Breast epithelium (tissue), 3 donors: Measurements from ENCODE around the gene CLSTN2.

Experiments
- CTCF ChIP-seq, 3 donors: fragments of 450-650 bp; IDR thresholded peaks; one replicate each; pipeline ENCODE4 v1.5.1; 2016 to 2017; ENCODE audit warnings: antibody characterized with exemption in 3 of 3, mild to moderate bottlenecking in 3 of 3, moderate library complexity in 3 of 3
- POLR2A ChIP-seq: fragments of 450-650 bp; IDR thresholded peaks from one replicate; pipeline ENCODE4 v1.6.1; 2016; ENCODE audit warnings: antibody characterized with exemption, mild to moderate bottlenecking, moderate library complexity
- POLR2AphosphoS5 ChIP-seq, 3 donors: sonication (generic); formaldehyde crosslinking; IDR thresholded peaks; one replicate each; pipeline ENCODE4 v1.6.1; 2017; ENCODE audit warnings: antibody characterized with exemption in 3 of 3

DNA sequence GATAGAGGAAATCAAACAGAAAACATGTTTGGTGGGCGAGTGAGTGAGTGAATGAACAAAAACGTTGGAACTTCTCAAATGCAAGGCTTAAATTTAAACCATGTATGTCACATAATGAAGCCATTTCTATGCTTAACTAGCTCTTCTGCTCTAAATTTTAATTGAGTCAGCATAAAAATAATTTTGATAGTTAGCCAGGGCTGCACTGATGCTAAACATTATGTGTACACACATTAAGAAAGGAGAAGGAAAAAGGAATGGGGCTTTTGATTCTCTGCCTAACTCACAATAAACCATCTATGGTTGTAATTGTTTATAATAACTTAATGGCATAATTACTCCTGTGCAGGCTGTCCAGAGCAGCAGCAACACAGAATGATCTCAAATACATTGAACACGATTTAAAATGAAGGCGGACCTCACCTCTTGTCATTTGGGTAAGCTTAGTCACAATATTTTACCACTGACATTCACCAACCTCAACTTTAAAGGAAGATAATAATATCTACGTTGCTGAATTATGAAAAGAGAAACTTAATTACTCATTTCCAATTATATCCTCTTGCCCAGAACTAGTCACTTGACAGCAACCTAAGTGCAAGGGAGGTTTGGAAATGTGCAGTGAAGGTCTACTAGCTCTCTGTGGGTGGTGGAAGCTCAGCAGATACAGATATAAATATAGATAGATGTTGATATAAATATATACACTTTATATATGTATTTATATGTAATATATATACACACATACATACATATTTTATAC is 424.4 kb downstream of the CLSTN2 start:
- TF ChIP-seq POLR2A = no peak
- TF ChIP-seq CTCF (IDR thresholded peaks at IDR 0.05) = no peak
- no peak for TF ChIP-seq POLR2AphosphoS5 (IDR thresholded peaks at IDR 0.05)
